Activated T-helper 17 cell treated with anti-CD3 and anti-CD28 coated beads, Interleukin-2, amount 50 U/mL, for 72 hours (primary cell): ENCODE results near the gene PALD1. TPM values are rescaled to one million over a fixed set of nuclear protein-coding genes. Genes with fewer than 3 reads are reported as not detected.

Experiments used
- ATAC-seq: fragments of 150-1000 bp; cut with Tn5 transposase; replicated peaks from 2 replicates; pipeline ENCODE4 v1.10.0; 2021; ENCODE audit warnings: mild to moderate bottlenecking, moderate library complexity
- H3K27ac Mint-ChIP-seq: one replicate; pipeline ENCODE4 v1.8.0; 2022; ENCODE audit warnings: mixed read lengths
- H3K27me3 Mint-ChIP-seq: one replicate; pipeline ENCODE4 v1.8.0; 2022; ENCODE audit warnings: mixed read lengths
- H3K36me3 Mint-ChIP-seq: one replicate; pipeline ENCODE4 v1.8.0; 2022; ENCODE audit warnings: low read depth, mild to moderate bottlenecking, mixed read lengths
- H3K4me1 Mint-ChIP-seq: one replicate; pipeline ENCODE4 v1.8.0; 2022; ENCODE audit warnings: mixed read lengths
- H3K4me3 Mint-ChIP-seq: one replicate; pipeline ENCODE4 v1.8.0; 2022; ENCODE audit warnings: mild to moderate bottlenecking, mixed read lengths
- H3K9me3 Mint-ChIP-seq: one replicate; pipeline ENCODE4 v1.8.0; 2022; ENCODE audit warnings: mixed read lengths
- total RNA-seq, 2 donors: library from RNA; stranded (reverse); gene quantifications; one replicate each; pipeline ENCODE4 v1.2.3, GENCODE V29; 2022

PALD1 gene
- 1 to 10 TPM in 1 of 2 donors, under 1 TPM in 1; 0.17 to 1.4 TPM for total RNA-seq

DNA sequence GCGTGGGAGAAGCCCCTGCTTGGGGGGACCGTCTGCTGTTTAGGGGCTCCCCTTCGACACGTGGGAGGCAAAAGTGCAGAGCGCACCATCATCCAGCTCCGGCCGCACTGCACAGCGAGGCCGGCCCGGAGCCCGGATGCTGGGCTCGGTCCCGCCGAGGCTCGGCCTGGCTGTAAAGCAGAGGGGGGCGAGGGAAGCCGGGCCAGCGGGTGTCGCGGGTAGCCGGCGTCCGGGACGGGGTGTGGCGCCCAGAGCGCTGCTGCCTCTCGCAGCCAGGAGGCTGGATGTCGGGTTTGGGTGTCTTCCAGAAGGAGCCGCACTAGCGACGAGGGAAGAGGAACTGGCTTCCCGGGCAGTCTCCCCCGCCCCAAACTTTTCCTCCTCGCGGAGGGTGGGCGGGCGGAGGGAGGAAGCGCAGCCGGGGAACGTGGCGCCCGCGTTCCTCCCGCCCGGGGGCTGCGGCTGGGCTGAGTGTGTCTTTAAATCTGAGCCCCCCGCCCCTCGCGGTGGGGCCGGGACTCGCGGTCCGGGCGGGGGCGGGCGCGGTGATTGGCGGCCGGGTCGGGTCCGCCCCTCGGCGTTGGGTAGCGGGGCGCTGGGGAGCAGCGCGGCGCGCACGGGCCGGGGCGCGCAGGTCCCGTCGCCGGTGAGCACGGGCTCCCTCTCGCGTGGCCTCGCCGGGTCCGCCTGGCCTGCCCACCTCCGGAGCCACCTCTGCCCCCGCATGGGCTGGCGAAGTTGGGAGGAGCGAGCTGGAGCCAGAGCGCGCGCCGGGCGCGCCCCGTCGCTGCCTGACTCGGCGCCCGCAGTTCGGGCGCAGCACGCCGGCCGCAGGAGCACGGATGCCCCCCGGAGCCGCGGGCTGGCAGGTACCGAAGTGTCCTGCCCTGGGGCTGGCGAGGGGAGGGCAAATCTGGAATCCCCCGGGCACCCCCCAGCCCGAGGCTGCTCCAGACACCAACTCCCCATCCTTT is at the start of gene PALD1:
TSS of gene PALD1 (plus strand) at position 577 of the 974 bp plus-strand sequence. CDS start 47,185 bp downstream, outside the sequence.
- H3K9me3 Mint-ChIP-seq: no peaks in the 10 kb centered on the region
- peak within 1 kb of the TSS; percentile 65 for H3K4me3 Mint-ChIP-seq
- no peaks in the 10 kb centered on the region for H3K36me3 Mint-ChIP-seq
- H3K4me1 Mint-ChIP-seq: peaks cover 17% of the 10 kb centered on the region
- ATAC-seq: peak; percentile 30
- H3K27ac Mint-ChIP-seq: peak within 1 kb of the TSS; percentile 68
- H3K27me3 Mint-ChIP-seq: no peaks in the 10 kb centered on the region

DNA sequence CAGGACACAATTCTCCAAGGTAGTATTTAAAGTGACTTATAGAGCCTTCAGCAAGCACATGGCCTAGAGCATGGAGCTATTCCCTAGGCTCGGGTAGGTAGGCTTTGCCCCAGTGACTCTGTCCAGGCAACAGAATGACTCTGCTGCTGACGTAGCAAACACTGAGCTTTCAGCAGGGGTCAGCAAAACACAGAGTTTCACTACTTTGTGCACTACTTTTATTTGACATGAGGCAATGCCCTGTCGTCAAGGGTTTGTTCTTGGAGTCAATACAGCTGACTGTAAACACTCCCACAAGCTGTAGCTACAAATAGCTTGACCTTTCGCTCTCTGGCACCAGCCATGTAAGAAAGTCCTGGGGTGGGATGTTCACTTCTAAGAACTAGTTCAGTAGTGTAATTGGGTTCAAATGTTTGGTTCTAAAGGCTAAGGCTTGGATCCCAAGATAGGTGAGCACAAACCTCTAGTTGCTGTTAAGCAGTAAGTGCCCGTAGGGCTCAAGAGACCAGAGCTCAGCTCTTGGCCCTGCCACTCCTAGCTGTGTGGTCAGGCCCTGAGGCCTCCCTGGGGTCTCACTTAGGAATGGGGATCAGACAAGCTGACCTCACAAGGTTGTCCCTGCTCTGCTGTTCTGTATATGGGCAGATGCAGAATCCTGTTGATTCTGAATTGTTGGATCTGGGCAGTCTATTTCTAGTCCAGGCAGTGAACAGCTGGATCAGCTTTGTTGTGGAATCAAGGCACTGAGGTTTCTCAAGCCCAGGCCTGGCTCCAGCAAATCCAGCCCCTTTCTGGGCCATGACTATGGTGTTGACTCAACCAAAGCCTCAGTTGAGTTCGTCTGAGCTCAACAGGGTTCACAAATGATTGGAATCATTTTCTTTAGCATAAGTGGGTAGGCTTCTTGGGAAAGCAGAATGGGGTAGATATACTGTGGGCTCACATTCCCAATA is 47.8 kb upstream of the PALD1 start:
- H3K36me3 Mint-ChIP-seq: peaks cover 18% of the 10 kb centered on the region
- peak overlapping the region; percentile 28 for H3K27ac Mint-ChIP-seq
- no peaks in the 10 kb centered on the region for H3K9me3 Mint-ChIP-seq
- peak; percentile 28 for ATAC-seq
- H3K27me3 Mint-ChIP-seq: no peaks in the 10 kb centered on the region
- H3K4me1 Mint-ChIP-seq: peaks cover 17% of the 10 kb centered on the region
- no peak overlapping the region for H3K4me3 Mint-ChIP-seq

DNA sequence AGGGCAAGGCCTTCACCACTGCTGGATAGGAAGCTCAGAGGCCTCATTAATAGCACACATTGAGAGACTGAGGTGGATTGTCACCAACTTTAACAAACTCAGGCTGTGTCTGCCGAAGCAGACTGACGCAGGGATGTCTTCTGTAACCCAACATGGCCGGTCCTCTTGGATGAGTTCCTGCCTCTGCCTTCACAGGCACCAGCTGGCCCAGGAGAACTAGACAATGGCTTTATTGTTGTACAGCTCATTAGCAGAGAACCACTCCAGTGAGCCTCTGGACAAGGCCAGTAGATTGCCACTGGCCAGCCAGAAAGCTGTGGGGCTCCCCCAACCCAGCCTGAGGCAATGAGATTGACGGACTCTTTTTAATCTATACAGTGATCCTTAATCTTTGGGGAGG is 46.5 kb upstream of the PALD1 start:
- Mint-ChIP-seq H3K4me1 (peaks cover 17% of the 10 kb centered on the region), H3K9me3 (no peaks in the 10 kb centered on the region), H3K4me3 (peak overlapping the region; percentile 58), H3K27ac (peak overlapping the region; percentile 84), H3K36me3 (peaks cover 15% of the 10 kb centered on the region), H3K27me3 (no peaks in the 10 kb centered on the region)
- ATAC-seq: no peak

DNA sequence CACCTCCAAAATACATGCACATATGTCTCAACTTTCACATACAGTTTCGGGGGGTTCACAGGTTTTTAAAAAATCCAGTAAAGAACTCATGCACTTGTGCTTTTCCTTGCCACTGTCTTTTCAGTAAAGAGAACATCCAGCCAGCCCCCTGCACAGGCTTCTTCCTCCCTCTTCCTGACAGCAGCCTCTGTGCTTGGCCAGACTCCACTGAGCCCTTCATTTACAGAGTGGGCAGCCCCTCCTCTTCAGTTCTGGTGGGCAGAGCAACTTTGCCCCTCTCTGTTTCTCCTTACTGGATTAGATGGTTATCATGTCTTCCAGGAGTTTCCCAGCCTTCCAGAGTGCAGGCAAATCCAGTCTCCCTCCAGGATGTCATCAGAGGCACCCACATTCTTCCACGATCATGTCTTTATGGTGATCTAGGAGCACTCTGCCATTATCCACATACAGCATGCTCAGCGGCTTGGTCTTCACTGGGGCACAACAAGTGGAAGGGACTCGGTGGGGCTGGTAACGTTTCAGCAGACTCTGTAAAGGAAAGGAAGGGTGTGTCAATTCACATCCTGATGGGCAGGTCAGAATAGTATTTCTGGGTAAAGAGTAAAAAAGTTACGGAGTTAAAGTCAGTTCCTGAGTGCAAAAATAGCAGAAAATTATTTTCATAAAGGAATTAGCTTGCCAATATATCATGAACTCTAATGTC is 45.9 kb upstream of the PALD1 start:
- H3K9me3 Mint-ChIP-seq: no peaks in the 10 kb centered on the region
- peak overlapping the region; percentile 58 for H3K4me3 Mint-ChIP-seq
- H3K27me3 Mint-ChIP-seq: no peaks in the 10 kb centered on the region
- H3K4me1 Mint-ChIP-seq: peaks cover 17% of the 10 kb centered on the region
- ATAC-seq: no peak
- H3K27ac Mint-ChIP-seq: peak overlapping the region; percentile 84
- peaks cover 9% of the 10 kb centered on the region for H3K36me3 Mint-ChIP-seq

DNA sequence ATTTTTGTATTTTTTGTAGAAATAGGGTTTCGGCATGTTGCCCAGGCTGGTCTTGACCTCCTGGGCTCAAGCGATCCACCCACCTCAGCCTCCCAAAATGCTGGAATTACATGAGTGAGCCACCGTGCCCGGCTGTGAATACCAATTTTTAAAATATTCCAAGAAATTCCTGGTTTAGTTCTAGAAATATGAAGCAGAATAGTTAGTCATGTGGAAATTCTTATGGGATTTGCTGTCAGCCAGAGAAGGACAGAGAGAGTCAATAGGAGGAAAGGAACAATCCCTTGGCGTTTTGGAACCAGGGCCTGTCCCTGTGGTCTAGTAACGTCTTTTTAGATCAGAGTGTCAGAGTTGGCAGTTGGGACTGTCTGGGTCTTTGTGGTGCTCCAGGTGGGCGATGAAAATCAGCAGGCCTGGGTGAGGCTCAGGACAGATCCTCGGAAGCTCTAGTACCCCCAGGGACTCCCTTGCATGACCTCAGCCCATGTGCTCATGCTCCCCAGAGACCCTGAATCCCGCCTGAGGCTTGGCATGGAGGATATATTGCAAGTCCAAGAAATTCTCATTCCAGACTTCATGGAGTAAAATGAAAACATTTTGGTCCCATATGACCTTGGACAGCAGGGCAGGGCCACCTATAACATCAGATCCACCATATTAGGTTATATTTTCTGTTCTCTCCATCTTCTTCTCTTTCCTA is 44.8 kb upstream of the PALD1 start:
- H3K36me3 Mint-ChIP-seq: no peaks in the 10 kb centered on the region
- H3K9me3 Mint-ChIP-seq: no peaks in the 10 kb centered on the region
- peaks cover 14% of the 10 kb centered on the region for H3K4me1 Mint-ChIP-seq
- no peak overlapping the region for H3K4me3 Mint-ChIP-seq
- ATAC-seq: no peak
- H3K27ac Mint-ChIP-seq: no peak overlapping the region
- no peaks in the 10 kb centered on the region for H3K27me3 Mint-ChIP-seq

DNA sequence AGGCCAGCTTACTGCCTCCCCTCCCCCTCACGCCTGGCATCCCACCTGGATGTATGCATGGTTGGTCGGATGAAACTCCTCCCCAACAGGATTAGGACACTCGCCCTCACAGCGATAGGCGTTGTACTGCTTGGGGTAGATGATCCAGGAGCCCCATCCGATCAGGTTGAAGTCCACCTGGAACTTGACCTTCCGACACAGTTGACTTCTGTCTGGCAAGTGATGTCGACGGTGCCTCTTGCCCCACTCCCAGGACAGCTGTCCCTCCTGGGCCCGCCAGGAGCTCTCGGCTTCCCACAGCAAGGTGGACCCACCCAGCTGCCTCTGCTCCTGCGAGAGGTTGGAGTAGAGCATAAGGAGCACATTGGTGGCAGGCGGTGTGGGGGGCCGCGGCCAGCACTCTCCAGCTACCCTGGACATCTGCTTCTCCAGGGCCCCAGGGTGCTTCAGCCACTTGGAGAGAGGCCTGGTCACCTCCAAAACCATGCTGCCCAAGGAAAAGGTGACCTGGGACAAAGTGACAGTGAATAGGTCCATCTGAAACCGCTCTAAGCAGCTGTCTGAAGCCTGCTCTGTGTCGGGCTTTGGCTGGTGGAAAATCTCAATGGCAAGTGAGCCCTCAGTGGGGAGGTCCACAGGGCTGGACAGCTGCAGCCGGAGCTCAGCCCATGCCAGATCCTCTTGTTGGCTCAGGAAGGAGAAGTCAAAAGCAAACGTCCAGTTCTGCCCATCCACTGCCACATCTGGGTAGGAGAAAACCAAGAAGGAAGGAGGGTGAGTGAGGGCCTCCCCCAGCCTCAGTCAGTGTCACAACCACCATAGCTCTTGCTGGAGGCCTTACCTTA is 43.1 kb upstream of the PALD1 start:
- Mint-ChIP-seq H3K4me1 (peaks cover 14% of the 10 kb centered on the region), H3K4me3 (no peak overlapping the region), H3K27me3 (peaks cover 8% of the 10 kb centered on the region), H3K27ac (no peak overlapping the region), H3K36me3 (no peaks in the 10 kb centered on the region), H3K9me3 (no peaks in the 10 kb centered on the region)
- no peak for ATAC-seq

DNA sequence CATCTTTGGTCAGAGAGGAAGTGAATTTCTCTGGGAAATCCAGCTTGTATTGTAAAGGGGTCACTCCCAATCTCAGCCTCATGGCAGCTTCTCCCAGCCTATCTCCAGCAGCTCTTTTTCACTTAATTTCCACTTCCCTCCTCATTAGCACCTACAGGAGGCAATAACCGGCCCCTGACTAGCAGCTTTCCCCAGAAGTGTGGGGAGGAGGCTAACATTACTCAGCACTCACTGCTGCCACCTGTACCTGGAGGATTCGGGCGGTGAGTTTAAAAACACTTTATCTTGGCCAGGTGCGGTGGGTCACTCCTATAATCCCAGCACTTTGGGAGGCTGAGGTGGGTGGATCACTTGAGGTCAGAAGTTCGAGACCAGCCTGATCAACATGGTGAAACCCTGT is 40.8 kb upstream of the PALD1 start:
- Mint-ChIP-seq H3K9me3 (no peaks in the 10 kb centered on the region), H3K27me3 (peaks cover 22% of the 10 kb centered on the region), H3K27ac (no peak overlapping the region), H3K4me1 (peaks cover 9% of the 10 kb centered on the region), H3K4me3 (no peak overlapping the region), H3K36me3 (no peaks in the 10 kb centered on the region)
- no peak for ATAC-seq

DNA sequence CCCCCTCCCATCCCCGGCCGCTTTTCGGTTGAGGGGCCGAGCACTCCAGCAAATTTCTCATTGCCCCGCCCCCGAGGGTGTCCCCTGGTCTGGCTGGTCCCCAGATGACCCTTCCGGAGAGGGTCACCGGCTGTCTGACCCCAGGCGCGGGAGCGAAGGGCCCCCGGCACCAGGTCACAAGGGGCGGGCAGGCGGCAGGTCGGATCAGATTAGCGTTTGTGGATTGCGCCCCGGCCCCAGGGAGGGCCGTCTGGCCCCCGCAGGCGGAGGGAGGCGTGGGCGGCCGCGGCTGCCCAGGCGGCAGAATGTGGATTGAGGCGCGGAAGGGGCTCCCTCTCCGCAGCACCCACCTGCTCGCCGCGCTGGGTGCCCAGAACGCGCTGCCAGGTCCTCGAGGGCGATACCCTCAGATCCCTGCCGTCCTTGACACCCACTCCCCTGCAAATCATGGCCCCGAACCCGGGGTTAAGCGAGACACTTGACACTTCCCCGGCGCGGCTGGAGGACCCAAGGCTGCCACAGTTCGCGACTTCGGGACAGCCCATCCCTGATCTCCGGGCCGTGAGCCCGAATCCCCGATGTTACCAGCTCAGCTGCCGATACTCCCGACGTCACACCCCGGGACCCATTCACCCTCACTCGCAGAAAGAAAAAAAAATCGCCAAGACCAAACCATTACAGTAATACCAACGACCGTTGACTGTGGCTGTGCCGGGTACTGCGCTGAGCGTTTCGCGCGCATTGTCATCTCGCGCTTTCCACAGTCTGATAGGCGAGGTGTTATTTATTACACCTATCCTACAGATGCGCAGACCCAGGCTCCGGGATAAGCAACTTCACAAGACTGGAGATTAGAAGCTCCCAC is 38.0 kb upstream of the PALD1 start:
- ATAC-seq: peak; percentile 37
- no peaks in the 10 kb centered on the region for H3K36me3 Mint-ChIP-seq
- H3K27ac Mint-ChIP-seq: no peak overlapping the region
- H3K4me3 Mint-ChIP-seq: peak overlapping the region; percentile 66
- peaks cover 5% of the 10 kb centered on the region for H3K4me1 Mint-ChIP-seq
- H3K27me3 Mint-ChIP-seq: peaks cover 22% of the 10 kb centered on the region
- no peaks in the 10 kb centered on the region for H3K9me3 Mint-ChIP-seq

DNA sequence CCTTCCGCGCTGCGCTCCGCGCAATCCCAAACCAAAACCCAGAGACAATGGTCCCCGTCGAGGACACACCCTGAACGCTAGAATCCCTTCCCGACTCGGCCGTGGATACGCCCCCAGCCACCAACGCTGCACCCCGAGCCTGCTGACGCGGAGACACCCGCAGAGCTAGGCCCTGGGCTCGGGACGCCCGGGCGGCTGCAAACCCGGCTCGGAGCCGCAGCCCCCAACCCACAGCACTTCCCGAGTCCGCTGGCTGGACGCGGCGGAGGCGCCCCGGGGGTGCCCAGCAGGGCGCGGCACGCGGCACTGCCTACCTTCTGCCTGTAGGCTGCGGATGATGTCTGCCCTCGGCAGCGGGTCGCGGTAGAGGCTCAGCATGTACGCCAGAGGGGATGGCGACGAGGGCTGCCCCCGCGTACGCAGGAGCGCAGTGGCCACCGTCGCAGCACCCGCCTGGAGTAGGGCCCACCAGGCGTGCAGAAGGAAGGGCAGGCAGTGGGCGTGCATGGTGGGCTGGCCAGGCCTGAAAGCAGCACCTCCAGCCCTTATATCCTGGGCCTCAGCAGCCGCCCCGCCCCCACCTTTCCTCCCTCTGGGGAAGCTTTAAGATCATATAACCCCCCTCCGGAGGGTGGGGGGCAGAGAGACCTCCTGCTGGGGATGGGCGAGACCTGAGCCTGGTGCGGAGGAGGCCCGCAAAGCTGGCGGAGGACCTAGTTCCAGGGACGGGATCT is 37.2 kb upstream of the PALD1 start, which contains the start of gene NODAL:
TSS of gene NODAL (minus strand) at position 521 of the 734 bp plus-strand sequence. CDS start at position 507, 14 bp downstream.
- peaks cover 5% of the 10 kb centered on the region for H3K4me1 Mint-ChIP-seq
- H3K27ac Mint-ChIP-seq: no peak within 1 kb of the TSS
- H3K36me3 Mint-ChIP-seq: no peaks in the 10 kb centered on the region
- peak; percentile 21 for ATAC-seq
- H3K27me3 Mint-ChIP-seq: peaks cover 22% of the 10 kb centered on the region
- H3K9me3 Mint-ChIP-seq: no peaks in the 10 kb centered on the region
- peak within 1 kb of the TSS; percentile 66 for H3K4me3 Mint-ChIP-seq

DNA sequence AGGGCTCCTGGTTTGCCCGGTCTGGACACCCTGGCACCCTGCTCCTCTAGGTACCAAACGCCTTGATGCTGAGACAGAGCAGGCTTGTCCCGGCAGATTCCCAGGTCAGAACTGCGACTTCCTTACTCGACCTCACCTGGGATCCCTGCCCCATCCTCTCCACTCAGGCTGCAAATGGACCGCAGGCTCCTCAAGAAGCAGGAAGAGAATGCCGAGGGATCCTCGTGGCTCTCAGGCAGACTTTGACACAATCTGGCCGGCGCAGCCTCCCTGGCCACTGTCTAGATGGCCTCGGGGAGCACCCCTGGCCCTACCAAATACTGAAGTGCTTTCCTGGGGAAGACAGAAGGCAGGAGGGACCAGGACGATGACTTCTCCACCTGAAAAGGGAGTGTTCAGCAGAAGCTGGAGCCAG is 36.7 kb upstream of the PALD1 start:
- Mint-ChIP-seq H3K4me3 (peak overlapping the region; percentile 66), H3K27ac (no peak overlapping the region), H3K36me3 (no peaks in the 10 kb centered on the region), H3K9me3 (no peaks in the 10 kb centered on the region), H3K4me1 (peaks cover 5% of the 10 kb centered on the region), H3K27me3 (peaks cover 22% of the 10 kb centered on the region)
- no peak for ATAC-seq

DNA sequence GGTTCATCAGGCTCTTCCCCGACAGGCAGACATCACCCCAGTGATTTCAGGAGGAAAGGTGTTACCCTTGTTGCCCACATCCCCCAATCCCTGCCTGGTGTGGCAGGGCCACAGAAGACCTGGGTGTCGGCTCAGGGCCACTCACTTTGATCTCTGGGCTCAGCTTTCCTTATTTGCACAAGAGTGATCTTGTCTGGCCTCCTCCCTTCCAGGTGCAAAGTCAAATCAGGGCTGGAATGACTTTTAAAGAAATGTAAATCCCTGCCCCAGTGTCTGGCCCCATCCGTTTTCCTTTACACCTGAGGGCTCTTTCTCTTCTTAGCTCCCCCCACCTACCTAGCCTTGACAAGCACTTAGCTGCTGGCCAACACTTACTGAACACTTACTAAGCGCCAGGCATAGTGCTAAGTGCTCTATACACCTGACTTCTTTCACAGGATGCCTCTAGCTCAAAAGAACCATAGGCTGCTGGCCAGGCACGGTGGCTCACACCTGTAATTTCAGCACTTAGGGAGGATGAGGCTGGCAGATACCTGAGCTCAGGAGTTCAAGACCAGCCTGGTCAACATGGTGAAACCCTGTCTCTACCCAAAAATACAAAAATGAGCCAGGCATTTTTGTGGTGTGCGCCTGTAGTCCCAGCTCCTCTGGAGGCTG is 36.1 kb upstream of the PALD1 start:
- no peak overlapping the region for H3K27ac Mint-ChIP-seq
- H3K4me1 Mint-ChIP-seq: peaks cover 5% of the 10 kb centered on the region
- H3K4me3 Mint-ChIP-seq: peak overlapping the region; percentile 66
- no peaks in the 10 kb centered on the region for H3K9me3 Mint-ChIP-seq
- no peak for ATAC-seq
- H3K27me3 Mint-ChIP-seq: peaks cover 22% of the 10 kb centered on the region
- H3K36me3 Mint-ChIP-seq: no peaks in the 10 kb centered on the region
